HCT116 (cell line): ENCODE measurements around the gene RSAD1. TPM values are rescaled to one million over a fixed set of nuclear protein-coding genes. Genes with fewer than 3 reads are reported as not detected.

ENCODE experiments used
- ATAC-seq: fragments of 200-7000 bp; cut with Tn5 transposase; 2 replicates; pipeline ENCODE4 v1.9.1; 2020; ENCODE audit warnings: mild to moderate bottlenecking, moderate library complexity
- BruUV-seq: library from RNA; stranded (reverse); fragments of 400-500 nt; replicated peaks from 2 replicates; lab custom pipeline; 2021; lab: Mats Ljungman, UMichigan
- CTCF ChIA-PET: fragments of 300-600 bp; sonication (Branson Sonifier 250); formaldehyde crosslinking; loops from one replicate; lab custom pipeline; 2021; ENCODE audit warnings: antibody characterized with exemption; lab: Charles Lee
- POLR2A ChIA-PET: fragments of 300-600, 350-600 bp; sonication (Branson Sonifier 250); formaldehyde crosslinking; loops from one replicate; lab custom pipeline; 2021; ENCODE audit warnings: antibody characterized with exemption; lab: Charles Lee
- RAD21 ChIA-PET, 2 experiments: fragments of 300-600 bp; sonication (Branson Sonifier 250); formaldehyde crosslinking; loops; one replicate each; lab custom pipeline; 2023; ENCODE audit warnings: low total read pairs in 2 of 2; ENCODE audit not compliant: uncharacterized antibody in 2 of 2, unreplicated experiment in 2 of 2, low non-redundant PET in 1 of 2; lab: Charles Lee
- DNase-seq: peaks from one replicate; pipeline ENCODE4 v3.0.0-alpha.2; 2010; ENCODE audit warnings: low read depth, low spot score
- H2AFZ ChIP-seq: fragments of 200-600 bp; shearing (Covaris generic), sonication (generic); 2 replicates; pipeline ENCODE4 v1.6.1; 2017; ENCODE audit warnings: low read depth, mixed run types, mixed read lengths, antibody characterized with exemption, low read length; ENCODE audit not compliant: poor library complexity, severe bottlenecking
- H3K27ac ChIP-seq: 2 replicates; pipeline ENCODE4 v1.5.1; 2012; ENCODE audit warnings: low read depth, low read length
- H3K27me3 ChIP-seq: fragments of 200-600 bp; sonication (generic); 2 replicates; pipeline ENCODE4 v1.6.1; 2016; ENCODE audit warnings: mixed run types, low read length, mixed read lengths; ENCODE audit not compliant: insufficient read depth
- H3K36me3 ChIP-seq, 2 experiments: fragments of 200-500 bp in 1 of 2; fragments of 200-600 bp in 1 of 2; sonication (Bioruptor generic) in 1 of 2; sonication (generic) in 1 of 2; 2 replicates each; pipeline versions ENCODE4 v1.5.1 to v1.6.1; 2014 to 2016; ENCODE audit warnings: low read length in 2 of 2, inconsistent platforms in 1 of 2, mixed read lengths in 1 of 2, mixed run types in 1 of 2; ENCODE audit not compliant: insufficient read depth in 2 of 2, control insufficient read depth in 1 of 2
- H3K4me1 ChIP-seq, 2 experiments: fragments of 200-600 bp in 1 of 2; sonication (generic) in 1 of 2; 2 replicates each; pipeline versions ENCODE4 v1.5.1 to v1.6.1; 2012 to 2017; ENCODE audit warnings: low read length in 2 of 2, inconsistent platforms in 1 of 2, mild to moderate bottlenecking in 1 of 2, mixed read lengths in 1 of 2, mixed run types in 1 of 2, moderate library complexity in 1 of 2; ENCODE audit not compliant: insufficient read depth in 2 of 2, control insufficient read depth in 1 of 2
- H3K4me2 ChIP-seq: fragments of 200-600 bp; sonication (generic); 2 replicates; pipeline ENCODE4 v1.6.1; 2017; ENCODE audit warnings: mixed run types, low read length, mixed read lengths
- H3K4me3 ChIP-seq, 2 experiments: fragments of 200-600 bp in 1 of 2; sonication (generic) in 1 of 2; replicated peaks in 1 of 2; 2 replicates each; pipeline ENCODE4 v1.5.1; 2011 to 2016; ENCODE audit warnings: low read length in 2 of 2, control low read depth in 1 of 2, low read depth in 1 of 2, mild to moderate bottlenecking in 1 of 2, mixed read lengths in 1 of 2, mixed run types in 1 of 2
- H3K79me2 ChIP-seq: fragments of 200-600 bp; sonication (generic); 2 replicates; pipeline ENCODE4 v1.6.1; 2017; ENCODE audit warnings: mild to moderate bottlenecking, mixed run types, low read length, moderate library complexity, mixed read lengths; ENCODE audit not compliant: insufficient read depth
- H3K9ac ChIP-seq: fragments of 200-600 bp; sonication (generic); 2 replicates; pipeline ENCODE4 v1.6.1; 2016; ENCODE audit warnings: low read length, mixed read lengths
- H3K9me2 ChIP-seq: fragments of 200-600 bp; sonication (generic), shearing (Covaris generic); 2 replicates; pipeline ENCODE4 v1.6.1; 2017; ENCODE audit warnings: mixed run types, mild to moderate bottlenecking, moderate library complexity; ENCODE audit not compliant: insufficient read depth
- H3K9me3 ChIP-seq, 2 experiments: fragments of 200-500 bp in 1 of 2; fragments of 200-600 bp in 1 of 2; sonication (Bioruptor generic) in 1 of 2; sonication (generic) in 1 of 2; 2 replicates each; pipeline ENCODE4 v1.6.1; 2014 to 2017; ENCODE audit warnings: low read length in 2 of 2, mixed read lengths in 2 of 2, inconsistent platforms in 1 of 2, low read depth in 1 of 2, mild to moderate bottlenecking in 1 of 2, mixed run types in 1 of 2, moderate library complexity in 1 of 2; ENCODE audit not compliant: control insufficient read depth in 1 of 2, insufficient read depth in 1 of 2
- H4K20me1 ChIP-seq: fragments of 200-600 bp; sonication (generic), shearing (Covaris generic); 2 replicates; pipeline ENCODE4 v1.6.1; 2017; ENCODE audit warnings: mixed run types, mild to moderate bottlenecking, moderate library complexity; ENCODE audit not compliant: insufficient read depth
- CBX3 ChIP-seq: IDR thresholded peaks from 2 replicates; pipeline ENCODE4 v1.6.1; 2012; ENCODE audit warnings: low read depth
- EZH2 ChIP-seq: fragments of 200-600 bp; sonication (generic); IDR thresholded peaks from 2 replicates; pipeline ENCODE4 v1.6.1; 2017; ENCODE audit warnings: antibody characterized with exemption, mixed run types
- JUND ChIP-seq: IDR thresholded peaks from 2 replicates; pipeline ENCODE4 v1.6.1; 2012
- POLR2A ChIP-seq: IDR thresholded peaks from 2 replicates; pipeline ENCODE4 v1.7.0; 2011; ENCODE audit warnings: borderline replicate concordance; ENCODE audit not compliant: insufficient read depth, insufficient read length; ENCODE audit errors: extremely low read depth
- RAD21 ChIP-seq: IDR thresholded peaks from 2 replicates; pipeline ENCODE4 v1.6.1; 2012; ENCODE audit warnings: low read depth, mild to moderate bottlenecking
- YY1 ChIP-seq: IDR thresholded peaks from 2 replicates; pipeline ENCODE4 v1.6.1; 2011; ENCODE audit warnings: low read length, low read depth, moderate library complexity, mild to moderate bottlenecking; ENCODE audit not compliant: insufficient replicate concordance; ENCODE audit errors: extremely low read depth
- ZBTB33 ChIP-seq: IDR thresholded peaks from 2 replicates; pipeline ENCODE4 v1.6.1; 2011; ENCODE audit warnings: mild to moderate bottlenecking, low read length, moderate library complexity; ENCODE audit not compliant: insufficient replicate concordance; ENCODE audit errors: extremely low read depth
- intact Hi-C: fragments of 100-400 bp; cut with micrococcal nuclease; formaldehyde crosslinking; loops from 2 replicates; pipeline ENCODE4 v1.10.0; 2022
- total RNA-seq: library from RNA; stranded (reverse); gene quantifications from one replicate; pipeline ENCODE4 v1.2.1, GENCODE V29; 2021; ENCODE audit not compliant: unreplicated experiment
- TF ChIP-seq, protein P1 (sequence below), 3 experiments: fragments of 200-600 bp in 1 of 3; sonication (generic) in 1 of 3; IDR thresholded peaks in 2 of 3; conservative IDR thresholded peaks in 1 of 3; 2 replicates each; pipeline ENCODE4 v1.5.1; 2012 to 2017; ENCODE audit warnings: low read depth in 2 of 3, low read length in 2 of 3, antibody characterized with exemption in 1 of 3, borderline replicate concordance in 1 of 3, control low read depth in 1 of 3, mild to moderate bottlenecking in 1 of 3, mixed read lengths in 1 of 3, mixed run types in 1 of 3, moderate library complexity in 1 of 3; ENCODE audit not compliant: insufficient read depth in 1 of 3
- TF ChIP-seq, protein P2 (sequence below): IDR thresholded peaks from 2 replicates; pipeline ENCODE4 v1.6.1; 2012
- TF ChIP-seq, protein P3 (sequence below): IDR thresholded peaks from 2 replicates; pipeline ENCODE4 v1.6.1; 2012; ENCODE audit warnings: low read depth

The RSAD1 gene
- total RNA-seq, 1 experiment from 2014 or later: 82.7 TPM

DNA sequence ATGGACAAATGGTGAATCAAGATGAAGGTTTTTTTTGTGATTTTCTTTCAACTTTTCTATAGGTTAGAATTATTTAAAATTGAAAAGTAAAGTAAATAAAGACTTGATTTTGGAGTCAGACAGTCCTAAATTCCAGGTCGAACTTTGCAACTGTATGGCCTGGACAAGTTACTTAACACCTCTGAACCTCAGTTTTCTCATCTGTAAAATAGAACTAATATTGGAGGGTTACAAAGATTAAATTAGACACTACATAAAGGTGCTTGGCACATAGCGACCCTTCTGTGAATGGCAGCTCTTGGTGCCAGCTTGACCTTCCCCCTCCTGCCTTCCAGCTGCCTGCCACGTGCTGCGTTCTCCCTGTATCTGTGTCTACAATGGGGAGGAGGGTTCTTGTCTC is 3.0 kb downstream of the RSAD1 start:
- Histone ChIP-seq H3K79me2 (peaks cover 26% of the 10 kb centered on the region), H4K20me1 (no peaks in the 10 kb centered on the region), H3K4me1 (peaks cover 21 to 42% of the 10 kb centered on the region in 2 experiments), H3K9me3 (no peaks in the 10 kb centered on the region), H3K9ac (peak overlapping the region; percentile 55; the same call in 1 of the 2 replicates), H2AFZ (no peak overlapping the region), H3K27me3 (no peaks in the 10 kb centered on the region), H3K27ac (peak overlapping the region; percentile 63; the same call in 1 of the 2 replicates), H3K4me2 (no peak overlapping the region), H3K36me3 (peaks cover 24 to 41% of the 10 kb centered on the region in 2 experiments), H3K4me3 (no peak overlapping the region), H3K9me2 (no peaks in the 10 kb centered on the region)
- ChIA-PET RAD21 (no interaction called here), CTCF (interaction anchor here (0.7 to 2.5 kb wide), 8 partner anchors 19 to 213 kb away, joined by 3 to 16 read pairs (median 3); no protein-coding TSS in a partner anchor), POLR2A (interaction anchor here (1.3 kb wide), 1 partner anchor 61 kb away, joined by 5 read pairs; no protein-coding TSS in a partner anchor)
- intact Hi-C loops: loop anchor here (1.0 to 2.0 kb wide), 8 partner anchors 53 to 469 kb away; partner anchors contain the start of gene SPATA20
- no peak for ATAC-seq
- DNase-seq: no peak
- BruUV-seq: no TSS peak
- TF ChIP-seq, protein P1, sequence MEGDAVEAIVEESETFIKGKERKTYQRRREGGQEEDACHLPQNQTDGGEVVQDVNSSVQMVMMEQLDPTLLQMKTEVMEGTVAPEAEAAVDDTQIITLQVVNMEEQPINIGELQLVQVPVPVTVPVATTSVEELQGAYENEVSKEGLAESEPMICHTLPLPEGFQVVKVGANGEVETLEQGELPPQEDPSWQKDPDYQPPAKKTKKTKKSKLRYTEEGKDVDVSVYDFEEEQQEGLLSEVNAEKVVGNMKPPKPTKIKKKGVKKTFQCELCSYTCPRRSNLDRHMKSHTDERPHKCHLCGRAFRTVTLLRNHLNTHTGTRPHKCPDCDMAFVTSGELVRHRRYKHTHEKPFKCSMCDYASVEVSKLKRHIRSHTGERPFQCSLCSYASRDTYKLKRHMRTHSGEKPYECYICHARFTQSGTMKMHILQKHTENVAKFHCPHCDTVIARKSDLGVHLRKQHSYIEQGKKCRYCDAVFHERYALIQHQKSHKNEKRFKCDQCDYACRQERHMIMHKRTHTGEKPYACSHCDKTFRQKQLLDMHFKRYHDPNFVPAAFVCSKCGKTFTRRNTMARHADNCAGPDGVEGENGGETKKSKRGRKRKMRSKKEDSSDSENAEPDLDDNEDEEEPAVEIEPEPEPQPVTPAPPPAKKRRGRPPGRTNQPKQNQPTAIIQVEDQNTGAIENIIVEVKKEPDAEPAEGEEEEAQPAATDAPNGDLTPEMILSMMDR (IDR thresholded peaks at IDR 0.05 in 2 of 3, conservative IDR thresholded peaks at IDR 0.05 in 1 of 3; ENCODE audit: borderline replicate concordance in 1 of 3, insufficient read depth in 1 of 3, low read depth in 2 of 3, low read length in 2 of 3): no peak
- TF ChIP-seq YY1 (no peak), JUND (no peak), RAD21 (no peak), CBX3 (no peak), POLR2A (no peak), ZBTB33 (no peak), EZH2 (no peak)
- TF ChIP-seq, protein P2, sequence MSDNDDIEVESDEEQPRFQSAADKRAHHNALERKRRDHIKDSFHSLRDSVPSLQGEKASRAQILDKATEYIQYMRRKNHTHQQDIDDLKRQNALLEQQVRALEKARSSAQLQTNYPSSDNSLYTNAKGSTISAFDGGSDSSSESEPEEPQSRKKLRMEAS: no peak
- TF ChIP-seq, protein P3, sequence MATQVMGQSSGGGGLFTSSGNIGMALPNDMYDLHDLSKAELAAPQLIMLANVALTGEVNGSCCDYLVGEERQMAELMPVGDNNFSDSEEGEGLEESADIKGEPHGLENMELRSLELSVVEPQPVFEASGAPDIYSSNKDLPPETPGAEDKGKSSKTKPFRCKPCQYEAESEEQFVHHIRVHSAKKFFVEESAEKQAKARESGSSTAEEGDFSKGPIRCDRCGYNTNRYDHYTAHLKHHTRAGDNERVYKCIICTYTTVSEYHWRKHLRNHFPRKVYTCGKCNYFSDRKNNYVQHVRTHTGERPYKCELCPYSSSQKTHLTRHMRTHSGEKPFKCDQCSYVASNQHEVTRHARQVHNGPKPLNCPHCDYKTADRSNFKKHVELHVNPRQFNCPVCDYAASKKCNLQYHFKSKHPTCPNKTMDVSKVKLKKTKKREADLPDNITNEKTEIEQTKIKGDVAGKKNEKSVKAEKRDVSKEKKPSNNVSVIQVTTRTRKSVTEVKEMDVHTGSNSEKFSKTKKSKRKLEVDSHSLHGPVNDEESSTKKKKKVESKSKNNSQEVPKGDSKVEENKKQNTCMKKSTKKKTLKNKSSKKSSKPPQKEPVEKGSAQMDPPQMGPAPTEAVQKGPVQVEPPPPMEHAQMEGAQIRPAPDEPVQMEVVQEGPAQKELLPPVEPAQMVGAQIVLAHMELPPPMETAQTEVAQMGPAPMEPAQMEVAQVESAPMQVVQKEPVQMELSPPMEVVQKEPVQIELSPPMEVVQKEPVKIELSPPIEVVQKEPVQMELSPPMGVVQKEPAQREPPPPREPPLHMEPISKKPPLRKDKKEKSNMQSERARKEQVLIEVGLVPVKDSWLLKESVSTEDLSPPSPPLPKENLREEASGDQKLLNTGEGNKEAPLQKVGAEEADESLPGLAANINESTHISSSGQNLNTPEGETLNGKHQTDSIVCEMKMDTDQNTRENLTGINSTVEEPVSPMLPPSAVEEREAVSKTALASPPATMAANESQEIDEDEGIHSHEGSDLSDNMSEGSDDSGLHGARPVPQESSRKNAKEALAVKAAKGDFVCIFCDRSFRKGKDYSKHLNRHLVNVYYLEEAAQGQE: no peak
